ENCODE measurements around the gene UBFD1.
"Not testable (repeated sequence)": the region's sequence is repeated elsewhere in the genome, so short reads cannot be mapped to it uniquely, and the experiment has no call there.

The UBFD1 gene, protein sequence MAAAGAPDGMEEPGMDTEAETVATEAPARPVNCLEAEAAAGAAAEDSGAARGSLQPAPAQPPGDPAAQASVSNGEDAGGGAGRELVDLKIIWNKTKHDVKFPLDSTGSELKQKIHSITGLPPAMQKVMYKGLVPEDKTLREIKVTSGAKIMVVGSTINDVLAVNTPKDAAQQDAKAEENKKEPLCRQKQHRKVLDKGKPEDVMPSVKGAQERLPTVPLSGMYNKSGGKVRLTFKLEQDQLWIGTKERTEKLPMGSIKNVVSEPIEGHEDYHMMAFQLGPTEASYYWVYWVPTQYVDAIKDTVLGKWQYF

GRCh38 chr16:23556881-23557778 is at the start of gene UBFD1, which contains the start of gene EARS2:
UBFD1 (plus strand) TSS chr16:23557727; CDS start chr16:23557743, 16 bp downstream.
EARS2 (minus strand) TSS chr16:23557350; CDS start chr16:23557343, 7 bp downstream.
- Mint-ChIP-seq H3K9me3 (no peaks in the 10 kb centered on the region), H3K36me3 (ENCODE audit: low read depth) (peaks cover 24% of the 10 kb centered on the region), H3K4me1 (ENCODE audit: low read depth) (peaks cover 23% of the 10 kb centered on the region), H3K27ac (peak within 1 kb of the TSS; percentile 86), H3K27me3 (ENCODE audit: low read depth) (no peaks in the 10 kb centered on the region), H3K4me3 (peak within 1 kb of the TSS; percentile 90)
- DNase-seq (ENCODE audit: low spot score) = peak; percentile 99

DNA sequence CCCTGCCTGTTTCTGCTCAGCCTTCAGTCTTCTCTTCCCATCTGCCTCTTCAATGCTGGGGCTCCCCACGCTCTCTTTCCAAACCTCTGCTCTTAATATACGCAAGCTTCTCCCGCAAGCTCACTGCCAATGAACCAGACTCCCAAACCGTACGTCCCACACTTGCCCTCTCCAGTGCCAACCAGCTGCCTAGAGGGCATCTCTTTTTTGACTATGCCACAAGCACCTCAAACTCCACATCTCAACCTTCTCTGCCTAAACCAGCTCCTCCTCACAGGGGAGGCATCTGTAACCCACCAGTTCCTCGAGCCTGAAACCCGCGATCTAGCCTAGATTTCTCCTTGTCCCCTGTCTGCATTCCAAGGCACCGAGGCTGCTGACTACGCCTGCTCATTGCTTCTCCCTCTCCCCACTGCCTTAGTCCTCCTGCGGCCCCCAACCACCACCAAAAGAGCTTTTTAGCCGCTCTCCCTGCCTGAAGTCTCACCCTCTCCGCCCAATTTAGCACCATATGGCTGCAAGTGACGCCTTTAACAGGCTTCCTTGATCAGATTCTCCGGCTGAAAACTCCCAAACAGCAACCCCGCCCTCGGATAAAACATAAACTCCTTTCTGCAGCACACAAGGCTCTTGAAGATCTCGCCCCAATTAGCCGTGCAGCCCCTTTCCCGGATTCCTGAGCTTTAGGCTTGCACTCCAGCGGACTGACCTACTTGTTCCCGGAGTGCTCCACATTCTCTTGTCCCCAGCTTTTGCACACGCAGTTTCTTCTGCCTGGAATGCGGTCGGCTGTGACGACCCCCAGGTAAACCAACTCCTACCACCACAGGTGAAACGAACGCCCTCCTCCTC is 48.7 kb upstream of the UBFD1 start:
- peaks cover 5% of the 10 kb centered on the region for H3K9me3 Mint-ChIP-seq
- peak overlapping the region; percentile 87 for H3K4me3 Mint-ChIP-seq
- H3K4me1 Mint-ChIP-seq (ENCODE audit: low read depth) = peaks cover 58% of the 10 kb centered on the region
- H3K36me3 Mint-ChIP-seq (ENCODE audit: low read depth) = peaks cover 32% of the 10 kb centered on the region
- DNase-seq (ENCODE audit: low spot score) = no peak
- no peaks in the 10 kb centered on the region for H3K27me3 Mint-ChIP-seq (ENCODE audit: low read depth)
- H3K27ac Mint-ChIP-seq = peak overlapping the region; percentile 33

GRCh38 chr16:23509441-23509754 is 48.1 kb upstream of the UBFD1 start:
- peaks cover 34% of the 10 kb centered on the region for H3K36me3 Mint-ChIP-seq (ENCODE audit: low read depth)
- peak overlapping the region; percentile 95 for H3K27ac Mint-ChIP-seq
- H3K4me1 Mint-ChIP-seq (ENCODE audit: low read depth) = peaks cover 59% of the 10 kb centered on the region
- H3K4me3 Mint-ChIP-seq = peak overlapping the region; percentile 87
- H3K27me3 Mint-ChIP-seq (ENCODE audit: low read depth) = no peaks in the 10 kb centered on the region
- DNase-seq (ENCODE audit: low spot score) = no peak
- H3K9me3 Mint-ChIP-seq = peaks cover 5% of the 10 kb centered on the region

DNA sequence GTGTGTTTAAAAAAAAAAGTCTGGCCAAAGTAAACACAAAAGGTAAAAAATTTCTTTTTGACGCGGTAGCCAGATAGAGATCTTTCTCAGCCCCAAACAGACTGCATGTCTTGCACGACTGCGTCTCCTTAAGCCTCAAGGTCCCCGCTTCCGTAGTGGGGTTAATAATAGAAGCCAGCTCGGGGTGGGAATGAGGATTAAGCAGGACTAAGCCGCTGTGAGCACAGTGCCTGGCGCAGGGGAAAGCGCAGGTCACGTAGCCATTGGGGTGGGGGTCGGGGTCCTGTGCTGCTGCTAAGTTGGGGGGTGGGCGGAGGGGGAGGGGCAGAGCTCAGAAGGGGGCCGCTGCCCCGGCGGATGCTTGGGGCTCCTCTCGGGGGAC is 47.8 kb upstream of the UBFD1 start:
- DNase-seq (ENCODE audit: low spot score) = no peak
- no peaks in the 10 kb centered on the region for H3K27me3 Mint-ChIP-seq (ENCODE audit: low read depth)
- peaks cover 37% of the 10 kb centered on the region for H3K36me3 Mint-ChIP-seq (ENCODE audit: low read depth)
- H3K9me3 Mint-ChIP-seq = peaks cover 5% of the 10 kb centered on the region
- peak overlapping the region; percentile 87 for H3K4me3 Mint-ChIP-seq
- H3K27ac Mint-ChIP-seq = peak overlapping the region; percentile 95
- H3K4me1 Mint-ChIP-seq (ENCODE audit: low read depth) = peaks cover 60% of the 10 kb centered on the region

DNA sequence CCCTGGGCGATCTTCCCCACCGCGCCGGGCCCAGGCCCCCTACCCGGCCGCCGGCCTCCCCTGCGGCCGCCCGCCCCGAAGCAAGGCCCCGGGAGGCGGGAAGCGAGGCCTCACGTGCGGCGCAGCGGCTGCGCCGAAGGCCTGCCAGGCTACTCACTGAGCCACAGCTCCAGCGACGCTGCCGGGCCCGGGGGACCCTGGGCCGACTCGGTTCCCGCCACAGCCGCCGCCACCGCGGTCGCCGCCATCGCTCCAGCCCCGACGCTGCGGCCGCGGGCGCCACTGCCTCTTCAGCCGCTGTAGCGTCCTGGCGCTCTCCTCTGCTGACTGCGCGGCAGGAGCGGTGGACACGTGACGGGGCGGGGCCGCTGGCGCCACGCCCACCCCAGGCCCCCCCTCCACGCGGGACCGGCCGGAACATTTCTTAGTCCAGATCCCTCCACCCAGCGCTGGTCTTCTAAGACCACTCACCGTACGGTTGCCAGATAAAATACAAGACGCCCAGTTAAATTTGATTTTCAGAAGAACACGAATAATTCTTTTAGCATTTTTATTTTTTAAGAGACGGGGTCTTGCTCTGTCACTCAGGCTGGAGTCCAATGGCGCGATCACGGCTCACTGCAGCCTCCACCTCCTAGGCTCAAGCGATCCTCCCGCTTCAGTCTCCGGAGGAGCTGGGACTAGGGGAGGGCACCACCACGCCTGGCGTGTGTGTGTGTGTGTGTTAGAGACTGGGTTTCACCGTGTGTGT is 47.2 kb upstream of the UBFD1 start, which contains the start of gene GGA2:
GGA2 (minus strand) TSS at position 331 of the 751 bp plus-strand sequence; CDS start at position 248, 83 bp downstream.
- peak within 1 kb of the TSS; percentile 95 for H3K27ac Mint-ChIP-seq
- peaks cover 5% of the 10 kb centered on the region for H3K9me3 Mint-ChIP-seq
- H3K36me3 Mint-ChIP-seq (ENCODE audit: low read depth) = peaks cover 34% of the 10 kb centered on the region
- DNase-seq (ENCODE audit: low spot score) = peak; percentile 79
- H3K27me3 Mint-ChIP-seq (ENCODE audit: low read depth) = no peaks in the 10 kb centered on the region
- H3K4me1 Mint-ChIP-seq (ENCODE audit: low read depth) = peaks cover 58% of the 10 kb centered on the region
- H3K4me3 Mint-ChIP-seq = peak within 1 kb of the TSS; percentile 87

DNA sequence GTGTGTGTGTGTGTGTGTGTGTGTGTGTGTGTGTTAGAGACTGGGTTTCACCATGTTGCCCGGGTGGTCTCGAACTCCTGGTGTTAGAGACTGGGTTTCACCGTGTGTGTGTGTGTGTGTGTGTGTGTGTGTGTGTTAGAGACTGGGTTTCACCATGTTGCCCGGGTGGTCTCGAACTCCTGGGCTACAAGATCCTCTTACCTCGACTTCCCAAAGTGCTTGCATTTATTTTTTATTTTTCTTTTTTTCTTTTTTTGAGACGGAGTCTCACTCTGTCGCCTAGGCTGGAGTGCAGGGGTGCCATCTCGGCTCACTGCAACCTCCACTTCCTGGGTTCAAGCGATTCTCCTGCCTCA is 46.6 kb upstream of the UBFD1 start:
- Mint-ChIP-seq H3K4me3 (peak overlapping the region; percentile 85), H3K27ac (peak overlapping the region; percentile 70), H3K4me1 (ENCODE audit: low read depth) (peaks cover 59% of the 10 kb centered on the region), H3K36me3 (ENCODE audit: low read depth) (peaks cover 34% of the 10 kb centered on the region)
- not testable (repeated sequence) for DNase-seq (ENCODE audit: low spot score); H3K9me3 Mint-ChIP-seq; H3K27me3 Mint-ChIP-seq (ENCODE audit: low read depth)

DNA sequence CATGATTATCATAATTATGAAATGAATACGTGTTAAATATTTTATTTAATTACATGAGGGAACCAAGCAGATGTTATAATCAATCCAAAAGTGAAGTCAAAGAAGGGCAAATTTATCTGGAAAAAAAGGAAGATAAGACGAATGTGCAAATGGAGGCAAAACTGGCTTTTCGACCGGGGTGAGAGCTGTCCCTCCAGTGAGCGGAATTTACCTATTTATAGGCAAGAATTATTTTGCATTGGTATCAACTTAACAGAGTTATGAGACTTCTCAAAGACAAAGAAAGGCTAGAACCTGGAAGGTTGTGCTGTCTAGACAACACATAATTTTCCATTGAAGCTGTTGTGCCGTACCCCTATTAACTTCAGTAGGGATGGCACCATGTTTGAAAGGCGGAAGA is 45.8 kb upstream of the UBFD1 start:
- DNase-seq (ENCODE audit: low spot score) = no peak
- H3K27ac Mint-ChIP-seq = no peak overlapping the region
- H3K4me3 Mint-ChIP-seq = peak overlapping the region; percentile 59
- peaks cover 28% of the 10 kb centered on the region for H3K36me3 Mint-ChIP-seq (ENCODE audit: low read depth)
- no peaks in the 10 kb centered on the region for H3K27me3 Mint-ChIP-seq (ENCODE audit: low read depth)
- peaks cover 58% of the 10 kb centered on the region for H3K4me1 Mint-ChIP-seq (ENCODE audit: low read depth)
- H3K9me3 Mint-ChIP-seq = peaks cover 5% of the 10 kb centered on the region

- peaks cover 24% of the 10 kb centered on the region for H3K36me3 Mint-ChIP-seq (ENCODE audit: low read depth)
- no peak overlapping the region for H3K4me3 Mint-ChIP-seq
- no peaks in the 10 kb centered on the region for H3K27me3 Mint-ChIP-seq (ENCODE audit: low read depth)
- peaks cover 5% of the 10 kb centered on the region for H3K9me3 Mint-ChIP-seq
- H3K27ac Mint-ChIP-seq = no peak overlapping the region
- peaks cover 55% of the 10 kb centered on the region for H3K4me1 Mint-ChIP-seq (ENCODE audit: low read depth)
- DNase-seq (ENCODE audit: low spot score) = no peak
Observed at GRCh38 chr16:23512168-23512695, 45.3 kb upstream of the UBFD1 start.

DNA sequence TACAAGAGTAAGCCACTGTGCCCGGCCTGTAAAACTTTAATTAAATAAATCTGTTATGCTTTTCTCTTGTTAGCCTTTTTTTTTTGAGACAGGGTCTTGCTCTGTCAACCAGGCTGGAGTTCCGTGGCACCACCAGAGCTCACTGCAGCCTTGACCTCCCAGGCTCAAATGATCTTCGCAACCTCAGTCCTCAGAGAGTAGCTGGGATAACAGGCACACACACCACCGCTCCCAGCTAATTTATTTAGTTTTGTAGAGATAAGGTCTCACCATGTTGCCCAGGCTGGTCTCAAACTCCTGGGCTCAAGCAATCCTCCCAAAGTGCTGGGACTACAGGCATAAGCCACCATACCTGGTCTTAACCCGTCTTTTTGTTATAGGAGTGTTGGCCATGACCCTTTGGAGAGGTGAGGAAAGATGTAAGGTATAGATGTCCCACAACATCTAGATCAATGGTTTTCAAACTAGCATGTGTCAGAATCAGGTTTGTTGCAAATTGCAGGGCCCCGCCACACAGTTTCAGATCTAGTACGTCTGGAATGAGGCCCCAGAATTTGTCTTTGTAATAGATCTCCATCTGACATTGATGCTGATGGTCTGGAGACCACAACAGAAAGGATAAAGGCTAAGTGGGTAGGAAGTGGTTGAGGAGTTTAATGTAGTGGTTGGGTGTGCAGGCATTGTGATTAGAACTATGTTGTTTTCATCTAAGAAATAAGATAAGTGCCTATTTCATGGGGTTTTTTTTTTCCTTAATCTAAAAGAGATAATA is 43.0 kb upstream of the UBFD1 start:
- Mint-ChIP-seq H3K27ac (peak overlapping the region; percentile 77), H3K27me3 (ENCODE audit: low read depth) (no peaks in the 10 kb centered on the region), H3K9me3 (no peaks in the 10 kb centered on the region), H3K36me3 (ENCODE audit: low read depth) (peaks cover 15% of the 10 kb centered on the region), H3K4me3 (peak overlapping the region; percentile 51), H3K4me1 (ENCODE audit: low read depth) (peaks cover 49% of the 10 kb centered on the region)
- peak; percentile 59 for DNase-seq (ENCODE audit: low spot score)

- Mint-ChIP-seq H3K4me3 (peak overlapping the region; percentile 65), H3K36me3 (ENCODE audit: low read depth) (peaks cover 14% of the 10 kb centered on the region), H3K27me3 (ENCODE audit: low read depth) (no peaks in the 10 kb centered on the region), H3K9me3 (no peaks in the 10 kb centered on the region), H3K4me1 (ENCODE audit: low read depth) (peaks cover 43% of the 10 kb centered on the region), H3K27ac (peak overlapping the region; percentile 74)
- no peak for DNase-seq (ENCODE audit: low spot score)
Observed at GRCh38 chr16:23515881-23516280, 41.6 kb upstream of the UBFD1 start.

GRCh38 chr16:23516366-23517137 is 41.0 kb upstream of the UBFD1 start:
- Mint-ChIP-seq H3K4me3 (peak overlapping the region; percentile 15), H3K27ac (peak overlapping the region; percentile 21), H3K4me1 (ENCODE audit: low read depth) (peaks cover 40% of the 10 kb centered on the region), H3K27me3 (ENCODE audit: low read depth) (no peaks in the 10 kb centered on the region), H3K9me3 (no peaks in the 10 kb centered on the region), H3K36me3 (ENCODE audit: low read depth) (peaks cover 15% of the 10 kb centered on the region)
- no peak for DNase-seq (ENCODE audit: low spot score)

DNA sequence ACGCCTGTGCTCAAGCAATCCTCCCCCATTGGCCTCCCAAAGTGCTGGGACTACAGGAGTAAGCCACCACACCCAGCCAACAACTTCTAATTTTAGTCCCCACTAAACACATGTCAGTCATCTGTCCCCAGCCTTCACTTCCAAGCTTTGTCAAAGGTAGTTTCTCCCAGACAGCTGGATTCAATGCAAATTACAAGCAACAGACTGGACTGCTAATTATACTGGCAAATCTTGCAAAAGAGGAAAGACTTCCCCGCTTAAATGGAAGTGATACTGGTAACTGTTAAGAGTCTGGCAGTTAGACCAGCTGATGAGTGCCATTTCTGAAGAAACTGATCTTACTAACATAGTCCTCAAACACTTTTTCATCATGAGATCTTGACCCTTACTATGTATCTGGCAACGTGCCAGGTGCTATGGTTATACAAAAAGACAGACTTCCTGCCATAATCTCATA is 39.1 kb upstream of the UBFD1 start:
- H3K27me3 Mint-ChIP-seq (ENCODE audit: low read depth) = no peaks in the 10 kb centered on the region
- H3K27ac Mint-ChIP-seq = peak overlapping the region; percentile 3
- no peak overlapping the region for H3K4me3 Mint-ChIP-seq
- peaks cover 27% of the 10 kb centered on the region for H3K36me3 Mint-ChIP-seq (ENCODE audit: low read depth)
- peaks cover 35% of the 10 kb centered on the region for H3K4me1 Mint-ChIP-seq (ENCODE audit: low read depth)
- H3K9me3 Mint-ChIP-seq = no peaks in the 10 kb centered on the region
- DNase-seq (ENCODE audit: low spot score) = no peak
